Panc1 (cell line): ENCODE results near the gene STXBP3. TPM values are rescaled to one million over a fixed set of nuclear protein-coding genes. Genes with fewer than 3 reads are reported as not detected.

Experiments
- ATAC-seq: fragments of 200-7000 bp; cut with Tn5 transposase; 2 replicates; pipeline ENCODE4 v1.9.1; 2020; ENCODE audit warnings: mild to moderate bottlenecking, moderate library complexity
- BruUV-seq: library from RNA; stranded (reverse); fragments of 400-500 nt; replicated peaks from 2 replicates; lab custom pipeline; 2021; lab: Mats Ljungman, UMichigan
- CTCF ChIA-PET: fragments of 300-600 bp; sonication (Branson Sonifier 250); formaldehyde crosslinking; loops from one replicate; lab custom pipeline; 2022; ENCODE audit warnings: antibody characterized with exemption; lab: Charles Lee
- POLR2A ChIA-PET: fragments of 300-600 bp; sonication (Branson Sonifier 250); formaldehyde crosslinking; loops from one replicate; lab custom pipeline; 2022; ENCODE audit warnings: antibody characterized with exemption; lab: Charles Lee
- DNase-seq: peaks from one replicate; pipeline ENCODE4 v3.0.0-alpha.2; 2010; ENCODE audit warnings: low read depth, low spot score
- H3K27ac ChIP-seq: 2 replicates; pipeline ENCODE4 v1.5.1; 2011; ENCODE audit warnings: mild to moderate bottlenecking, low read length, inconsistent platforms
- H3K27me3 ChIP-seq: fragments of 200-500 bp; sonication (Bioruptor generic); 2 replicates; pipeline ENCODE4 v1.6.0; 2014; ENCODE audit warnings: low read length, inconsistent platforms; ENCODE audit not compliant: control insufficient read depth, insufficient read depth
- H3K36me3 ChIP-seq: fragments of 200-500 bp; sonication (Bioruptor generic); 2 replicates; pipeline ENCODE4 v1.5.1; 2014; ENCODE audit warnings: inconsistent platforms, mild to moderate bottlenecking, low read length, moderate library complexity; ENCODE audit not compliant: control insufficient read depth, insufficient read depth
- H3K4me1 ChIP-seq: 2 replicates; pipeline ENCODE4 v1.5.1; 2011; ENCODE audit warnings: inconsistent platforms, mild to moderate bottlenecking, low read length, moderate library complexity; ENCODE audit not compliant: control insufficient read depth, insufficient read depth
- H3K4me3 ChIP-seq, 2 experiments: 2 replicates each; pipeline ENCODE4 v1.5.1; 2011 to 2012; ENCODE audit warnings: low read depth in 2 of 2, low read length in 2 of 2, mild to moderate bottlenecking in 2 of 2, inconsistent platforms in 1 of 2, moderate library complexity in 1 of 2
- H3K9me3 ChIP-seq: fragments of 200-500 bp; sonication (Bioruptor generic); 2 replicates; pipeline ENCODE4 v1.5.1; 2014; ENCODE audit warnings: low read depth, mild to moderate bottlenecking, inconsistent platforms, low read length, moderate library complexity; ENCODE audit not compliant: control insufficient read depth, insufficient read depth
- POLR2AphosphoS5 ChIP-seq: IDR thresholded peaks from 2 replicates; pipeline ENCODE4 v1.6.1; 2012; ENCODE audit warnings: mild to moderate bottlenecking, low read depth, low read length, moderate library complexity
- SIN3A ChIP-seq: IDR thresholded peaks from 2 replicates; pipeline ENCODE4 v1.6.1; 2012; ENCODE audit warnings: low read depth, mild to moderate bottlenecking, low read length, moderate library complexity, borderline replicate concordance; ENCODE audit not compliant: insufficient read depth
- TCF7L2 ChIP-seq: IDR thresholded peaks from 2 replicates; pipeline ENCODE4 v1.6.1; 2011; ENCODE audit warnings: mild to moderate bottlenecking, low read depth, low read length, inconsistent platforms
- in situ Hi-C: cut with HindIII; loops from 2 replicates; pipeline ENCODE4 v1.10.0; 2016; ENCODE audit warnings: low sequenced_read_pairs, low pct_unique_long_range_greater_than_20kb
- intact Hi-C: fragments of 100-400 bp; cut with micrococcal nuclease; formaldehyde crosslinking; loops from one replicate; pipeline ENCODE4 v1.10.0; 2022; ENCODE audit not compliant: unreplicated experiment
- total RNA-seq: library from RNA; stranded (reverse); gene quantifications from one replicate; pipeline ENCODE4 v1.2.1, GENCODE V29; 2021; ENCODE audit not compliant: unreplicated experiment
- TF ChIP-seq, protein P1 (sequence below), 2 experiments: IDR thresholded peaks; 2 replicates each; pipeline ENCODE4 v1.6.1; 2011 to 2012; ENCODE audit warnings: low read depth in 2 of 2, control low read depth in 1 of 2, low read length in 1 of 2, mild to moderate bottlenecking in 1 of 2, moderate library complexity in 1 of 2; ENCODE audit not compliant: insufficient read depth in 1 of 2
- TF ChIP-seq, protein P2 (sequence below): fragments of 450-650 bp; IDR thresholded peaks from 2 replicates; pipeline ENCODE4 v1.5.1; 2017; ENCODE audit warnings: mild to moderate bottlenecking

STXBP3 gene
- total RNA-seq, 1 experiment from 2014 or later, result 27.7 TPM

DNA sequence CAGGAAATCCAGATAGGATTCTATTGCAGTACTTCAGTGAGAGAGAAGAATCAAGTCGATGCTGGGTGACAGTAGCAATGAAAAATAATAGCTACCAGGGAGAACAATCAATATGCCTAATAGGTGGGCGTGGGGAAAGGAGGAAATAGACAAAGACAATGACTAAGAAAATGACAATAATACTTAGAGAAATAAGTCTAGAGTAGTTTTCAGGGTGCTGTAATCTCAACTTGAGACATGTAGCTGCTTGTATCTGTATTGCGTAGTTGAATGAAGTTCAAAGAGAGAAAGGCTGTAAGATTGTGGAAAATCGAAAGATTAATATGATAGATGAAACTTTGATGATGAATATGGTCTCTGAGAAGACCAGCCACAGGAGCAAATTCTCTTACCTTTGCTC, 2.6 kb downstream of the STXBP3 start:
- H3K27ac ChIP-seq, result no peak overlapping the region
- peaks cover 5% of the 10 kb centered on the region; the same call in 1 of the 2 replicates for H3K4me1 ChIP-seq
- DNase-seq (no peak), ATAC-seq (no peak)
- intact Hi-C loops, result no loop called here
- H3K27me3 ChIP-seq, result no peaks in the 10 kb centered on the region
- ChIA-PET CTCF (no interaction called here), POLR2A (no interaction called here)
- H3K36me3 ChIP-seq, result peaks cover 14% of the 10 kb centered on the region; the same call in 1 of the 2 replicates
- H3K9me3 ChIP-seq, result no peaks in the 10 kb centered on the region
- no TSS peak for BruUV-seq
- TF ChIP-seq, protein P1, sequence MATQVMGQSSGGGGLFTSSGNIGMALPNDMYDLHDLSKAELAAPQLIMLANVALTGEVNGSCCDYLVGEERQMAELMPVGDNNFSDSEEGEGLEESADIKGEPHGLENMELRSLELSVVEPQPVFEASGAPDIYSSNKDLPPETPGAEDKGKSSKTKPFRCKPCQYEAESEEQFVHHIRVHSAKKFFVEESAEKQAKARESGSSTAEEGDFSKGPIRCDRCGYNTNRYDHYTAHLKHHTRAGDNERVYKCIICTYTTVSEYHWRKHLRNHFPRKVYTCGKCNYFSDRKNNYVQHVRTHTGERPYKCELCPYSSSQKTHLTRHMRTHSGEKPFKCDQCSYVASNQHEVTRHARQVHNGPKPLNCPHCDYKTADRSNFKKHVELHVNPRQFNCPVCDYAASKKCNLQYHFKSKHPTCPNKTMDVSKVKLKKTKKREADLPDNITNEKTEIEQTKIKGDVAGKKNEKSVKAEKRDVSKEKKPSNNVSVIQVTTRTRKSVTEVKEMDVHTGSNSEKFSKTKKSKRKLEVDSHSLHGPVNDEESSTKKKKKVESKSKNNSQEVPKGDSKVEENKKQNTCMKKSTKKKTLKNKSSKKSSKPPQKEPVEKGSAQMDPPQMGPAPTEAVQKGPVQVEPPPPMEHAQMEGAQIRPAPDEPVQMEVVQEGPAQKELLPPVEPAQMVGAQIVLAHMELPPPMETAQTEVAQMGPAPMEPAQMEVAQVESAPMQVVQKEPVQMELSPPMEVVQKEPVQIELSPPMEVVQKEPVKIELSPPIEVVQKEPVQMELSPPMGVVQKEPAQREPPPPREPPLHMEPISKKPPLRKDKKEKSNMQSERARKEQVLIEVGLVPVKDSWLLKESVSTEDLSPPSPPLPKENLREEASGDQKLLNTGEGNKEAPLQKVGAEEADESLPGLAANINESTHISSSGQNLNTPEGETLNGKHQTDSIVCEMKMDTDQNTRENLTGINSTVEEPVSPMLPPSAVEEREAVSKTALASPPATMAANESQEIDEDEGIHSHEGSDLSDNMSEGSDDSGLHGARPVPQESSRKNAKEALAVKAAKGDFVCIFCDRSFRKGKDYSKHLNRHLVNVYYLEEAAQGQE (IDR thresholded peaks at IDR 0.05; ENCODE audit: insufficient read depth in 1 of 2, low read depth in 2 of 2, low read length in 1 of 2), result no peak
- TF ChIP-seq POLR2AphosphoS5 (no peak), TCF7L2 (no peak), SIN3A (no peak)
- TF ChIP-seq, protein P2, sequence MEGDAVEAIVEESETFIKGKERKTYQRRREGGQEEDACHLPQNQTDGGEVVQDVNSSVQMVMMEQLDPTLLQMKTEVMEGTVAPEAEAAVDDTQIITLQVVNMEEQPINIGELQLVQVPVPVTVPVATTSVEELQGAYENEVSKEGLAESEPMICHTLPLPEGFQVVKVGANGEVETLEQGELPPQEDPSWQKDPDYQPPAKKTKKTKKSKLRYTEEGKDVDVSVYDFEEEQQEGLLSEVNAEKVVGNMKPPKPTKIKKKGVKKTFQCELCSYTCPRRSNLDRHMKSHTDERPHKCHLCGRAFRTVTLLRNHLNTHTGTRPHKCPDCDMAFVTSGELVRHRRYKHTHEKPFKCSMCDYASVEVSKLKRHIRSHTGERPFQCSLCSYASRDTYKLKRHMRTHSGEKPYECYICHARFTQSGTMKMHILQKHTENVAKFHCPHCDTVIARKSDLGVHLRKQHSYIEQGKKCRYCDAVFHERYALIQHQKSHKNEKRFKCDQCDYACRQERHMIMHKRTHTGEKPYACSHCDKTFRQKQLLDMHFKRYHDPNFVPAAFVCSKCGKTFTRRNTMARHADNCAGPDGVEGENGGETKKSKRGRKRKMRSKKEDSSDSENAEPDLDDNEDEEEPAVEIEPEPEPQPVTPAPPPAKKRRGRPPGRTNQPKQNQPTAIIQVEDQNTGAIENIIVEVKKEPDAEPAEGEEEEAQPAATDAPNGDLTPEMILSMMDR, result no peak
- H3K4me3 ChIP-seq, result no peak overlapping the region
- in situ Hi-C loops, result no loop called here

DNA sequence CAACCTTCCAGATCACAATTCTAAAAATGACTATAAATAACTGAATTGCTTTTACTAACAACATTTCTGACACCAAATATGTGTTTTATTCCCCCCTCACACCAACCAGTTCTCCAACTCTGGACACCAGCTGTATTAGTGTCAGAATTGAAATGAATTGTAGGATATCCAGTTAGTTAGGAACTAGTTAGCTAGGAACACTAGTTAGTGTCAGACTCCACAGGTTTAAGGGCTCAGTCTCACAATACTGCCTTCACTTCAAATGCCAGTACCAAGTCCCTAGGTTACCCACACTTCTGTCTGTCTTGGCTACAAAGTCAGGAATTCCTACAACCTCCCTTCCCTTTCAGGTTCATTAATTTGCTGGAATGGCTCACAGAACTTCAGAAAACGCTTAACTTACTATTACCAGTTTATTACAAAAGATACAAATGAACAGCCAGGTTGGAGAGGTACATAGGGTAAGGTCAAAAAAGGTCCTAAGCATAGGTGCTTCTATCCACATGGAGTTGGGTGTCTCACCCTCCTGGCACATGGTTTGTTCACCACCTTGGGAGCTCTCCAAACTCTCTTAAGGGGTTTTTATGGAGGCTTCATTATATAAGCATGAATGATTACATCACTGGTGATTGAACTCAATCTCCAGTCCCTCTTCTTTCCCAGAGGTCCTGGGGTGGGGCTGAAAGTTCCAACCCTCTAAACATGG, 4.2 kb downstream of the STXBP3 start:
- Histone ChIP-seq H3K4me1 (peaks cover 5% of the 10 kb centered on the region; the same call in 1 of the 2 replicates), H3K27ac (no peak overlapping the region), H3K4me3 (no peak overlapping the region), H3K27me3 (no peaks in the 10 kb centered on the region), H3K9me3 (no peaks in the 10 kb centered on the region), H3K36me3 (peaks cover 14% of the 10 kb centered on the region)
- POLR2A ChIA-PET, result no interaction called here
- TF ChIP-seq, protein P1 (IDR thresholded peaks at IDR 0.05; ENCODE audit: insufficient read depth in 1 of 2, low read depth in 2 of 2, low read length in 1 of 2), result no peak
- no peak for TF ChIP-seq POLR2AphosphoS5
- TF ChIP-seq TCF7L2, result no peak
- TF ChIP-seq, protein P2, result no peak
- no peak for TF ChIP-seq SIN3A
- DNase-seq, result no peak
- in situ Hi-C loops, result no loop called here
- CTCF ChIA-PET, result no interaction called here
- intact Hi-C loops, result no loop called here
- BruUV-seq, result no TSS peak
- ATAC-seq, result no peak
